GM12891 (cell line): ENCODE results near the gene PPP1R26.

Experiments
- DNase-seq: peaks from one replicate; pipeline ENCODE4 v3.0.0; 2011; ENCODE audit warnings: low spot score; ENCODE audit not compliant: insufficient read length
- FAIRE-seq: peaks from 2 replicates; lab custom pipeline; 2011; peaks lifted over from hg19 to GRCh38; lab: Jason Lieb, UNC
- PAX5 ChIP-seq: IDR thresholded peaks from 2 replicates; pipeline ENCODE4 v1.6.1; 2011; ENCODE audit warnings: low read length, moderate library complexity, mild to moderate bottlenecking; ENCODE audit not compliant: insufficient read depth, severe bottlenecking
- POLR2A ChIP-seq: IDR thresholded peaks from 2 replicates; pipeline ENCODE4 v1.6.1; 2011; ENCODE audit warnings: low read depth, low read length, control low read depth
- POLR2AphosphoS5 ChIP-seq: IDR thresholded peaks from 2 replicates; pipeline ENCODE4 v1.6.1; 2011; ENCODE audit warnings: low read depth, low read length, control low read depth
- POU2F2 ChIP-seq: IDR thresholded peaks from 2 replicates; pipeline ENCODE4 v1.6.1; 2011; ENCODE audit warnings: low read depth, mild to moderate bottlenecking, control low read depth, low read length, moderate library complexity
- SPI1 ChIP-seq: IDR thresholded peaks from 2 replicates; pipeline ENCODE4 v1.6.1; 2011; ENCODE audit warnings: low read depth, low read length, control low read depth
- TAF1 ChIP-seq: IDR thresholded peaks from 2 replicates; pipeline ENCODE4 v1.6.1; 2011; ENCODE audit warnings: low read depth, low read length, control low read depth

Gene PPP1R26

DNA sequence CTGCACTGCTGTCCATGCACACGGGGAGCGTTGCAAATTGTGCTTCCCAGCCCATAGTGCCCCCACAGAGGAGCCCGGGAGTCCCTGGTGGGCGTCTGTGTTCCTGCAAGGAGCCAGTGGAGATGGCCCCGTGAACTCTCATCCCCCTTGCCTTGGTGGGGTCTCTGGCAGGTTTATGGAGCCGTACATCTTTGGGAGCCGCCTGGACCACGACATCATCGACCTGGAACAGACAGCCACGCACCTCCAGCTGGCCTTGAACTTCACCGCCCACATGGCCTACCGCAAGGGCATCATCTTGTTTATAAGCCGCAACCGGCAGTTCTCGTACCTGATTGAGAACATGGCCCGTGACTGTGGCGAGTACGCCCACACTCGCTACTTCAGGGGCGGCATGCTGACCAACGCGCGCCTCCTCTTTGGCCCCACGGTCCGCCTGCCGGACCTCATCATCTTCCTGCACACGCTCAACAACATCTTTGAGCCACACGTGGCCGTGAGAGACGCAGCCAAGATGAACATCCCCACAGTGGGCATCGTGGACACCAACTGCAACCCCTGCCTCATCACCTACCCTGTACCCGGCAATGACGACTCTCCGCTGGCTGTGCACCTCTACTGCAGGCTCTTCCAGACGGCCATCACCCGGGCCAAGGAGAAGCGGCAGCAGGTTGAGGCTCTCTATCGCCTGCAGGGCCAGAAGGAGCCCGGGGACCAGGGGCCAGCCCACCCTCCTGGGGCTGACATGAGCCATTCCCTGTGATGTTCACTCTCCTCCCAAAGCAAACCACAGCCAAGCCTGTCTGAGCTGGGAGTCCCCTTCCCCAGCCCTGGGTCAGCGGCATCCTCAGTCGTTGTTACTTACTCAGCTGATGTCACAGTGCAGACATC is 24.0 kb downstream of the PPP1R26 start:
- TF ChIP-seq POLR2A (no peak), POU2F2 (no peak), POLR2AphosphoS5 (no peak; the same call in 1 of the 2 replicates), TAF1 (no peak)
- DNase-seq (no peak), FAIRE-seq (no peak)

DNA sequence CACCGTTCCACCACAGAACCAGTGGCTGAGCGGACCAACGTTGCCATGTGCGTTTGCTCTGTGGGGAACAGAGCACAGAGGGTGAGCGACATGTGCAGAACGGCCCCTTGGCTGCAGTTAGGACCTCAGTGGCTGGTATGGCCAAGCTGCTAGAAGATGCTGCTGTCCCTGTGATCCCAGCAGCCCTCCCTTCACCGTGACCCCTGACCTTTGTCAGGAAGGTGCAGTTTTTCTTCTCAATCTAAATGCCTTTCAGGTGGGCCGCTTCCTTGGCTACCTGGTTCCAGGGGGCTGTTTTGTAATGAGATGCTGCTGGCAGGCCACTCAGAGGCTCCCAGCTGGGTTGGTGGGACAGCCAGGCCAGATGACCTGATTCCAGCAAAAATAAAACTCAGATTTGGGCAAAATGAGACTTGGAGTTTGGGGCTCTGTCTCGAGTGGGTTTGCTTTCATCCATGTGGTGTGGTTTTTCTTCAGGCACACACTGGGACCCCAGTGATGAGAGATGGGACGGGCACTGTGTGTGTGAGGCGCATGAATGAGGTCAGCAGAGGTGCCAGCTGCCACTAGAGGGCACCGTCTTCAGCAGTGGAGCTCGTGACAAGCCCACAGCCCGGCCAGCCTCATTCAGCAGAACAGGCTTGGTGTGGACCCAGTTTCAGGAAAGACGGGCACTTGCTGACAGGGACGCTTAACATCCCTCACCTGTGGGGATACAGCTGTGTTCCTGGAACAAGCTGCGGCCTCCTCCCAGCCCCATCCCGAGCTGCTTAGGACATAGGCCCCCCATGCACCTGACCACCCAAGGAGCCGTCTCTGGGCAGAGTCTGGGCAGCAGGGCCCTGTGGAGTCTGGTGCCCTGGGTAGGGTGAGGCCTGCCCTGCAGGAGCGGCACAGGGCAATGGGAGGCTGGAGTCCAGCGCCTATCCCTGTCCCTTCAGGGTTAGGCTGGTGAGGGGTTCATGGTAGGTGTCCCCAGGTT is 25.0 kb downstream of the PPP1R26 start:
- FAIRE-seq (peak; percentile 65), DNase-seq (peak; percentile 69)
- TF ChIP-seq SPI1 (no peak), POLR2A (peak; percentile 30; the same call in 1 of the 2 replicates)

- TF ChIP-seq POLR2A, result peak; percentile 28; the same call in 1 of the 2 replicates
- no peak for TF ChIP-seq POLR2AphosphoS5
- FAIRE-seq (no peak), DNase-seq (no peak)
Measured at GRCh38 chr9:135505406-135506187, 26.0 kb downstream of the PPP1R26 start.

DNA sequence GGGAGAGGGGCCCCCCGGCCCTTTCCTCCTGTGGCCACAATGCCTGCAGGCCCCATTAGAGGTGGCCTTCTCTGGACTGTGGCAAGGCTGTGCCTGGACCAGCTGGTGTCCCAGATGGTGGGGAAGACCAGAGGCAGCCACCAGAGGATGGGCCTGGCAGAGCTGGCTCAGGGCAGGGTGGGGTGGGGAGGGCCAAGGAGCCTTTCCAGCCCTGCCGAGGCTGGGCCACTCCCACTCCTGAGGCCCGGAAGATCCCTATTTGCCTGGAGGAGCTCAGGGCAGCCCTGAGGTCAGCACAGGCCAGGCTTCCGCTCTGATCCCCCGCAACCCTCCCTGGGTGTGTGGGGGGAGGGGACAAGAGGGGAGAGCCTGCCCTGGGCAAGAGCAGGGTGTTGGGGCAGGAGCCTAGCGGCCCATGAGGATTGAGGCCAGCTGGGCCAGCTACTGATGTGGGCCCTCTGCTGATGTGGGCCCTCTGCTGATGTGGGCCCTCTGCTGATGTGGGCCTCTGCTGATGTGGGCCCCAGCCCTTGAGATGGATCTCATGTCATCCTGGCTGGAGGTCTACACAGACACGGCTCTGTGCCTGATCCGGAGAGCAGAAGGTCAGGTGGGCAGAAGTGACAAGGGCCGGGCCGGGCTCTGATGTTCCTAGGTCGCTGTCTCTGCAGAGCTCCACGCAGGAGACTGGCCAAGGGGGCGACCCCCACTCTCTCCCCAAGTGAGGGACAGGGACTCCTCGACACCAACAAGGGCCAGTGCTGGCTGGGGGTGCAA is 26.9 kb downstream of the PPP1R26 start:
- no peak for TF ChIP-seq SPI1
- TF ChIP-seq POLR2AphosphoS5, result no peak
- TF ChIP-seq PAX5, result no peak
- no peak for TF ChIP-seq POLR2A
- TF ChIP-seq TAF1, result no peak
- TF ChIP-seq POU2F2, result no peak
- no peak for FAIRE-seq
- DNase-seq, result no peak

DNA sequence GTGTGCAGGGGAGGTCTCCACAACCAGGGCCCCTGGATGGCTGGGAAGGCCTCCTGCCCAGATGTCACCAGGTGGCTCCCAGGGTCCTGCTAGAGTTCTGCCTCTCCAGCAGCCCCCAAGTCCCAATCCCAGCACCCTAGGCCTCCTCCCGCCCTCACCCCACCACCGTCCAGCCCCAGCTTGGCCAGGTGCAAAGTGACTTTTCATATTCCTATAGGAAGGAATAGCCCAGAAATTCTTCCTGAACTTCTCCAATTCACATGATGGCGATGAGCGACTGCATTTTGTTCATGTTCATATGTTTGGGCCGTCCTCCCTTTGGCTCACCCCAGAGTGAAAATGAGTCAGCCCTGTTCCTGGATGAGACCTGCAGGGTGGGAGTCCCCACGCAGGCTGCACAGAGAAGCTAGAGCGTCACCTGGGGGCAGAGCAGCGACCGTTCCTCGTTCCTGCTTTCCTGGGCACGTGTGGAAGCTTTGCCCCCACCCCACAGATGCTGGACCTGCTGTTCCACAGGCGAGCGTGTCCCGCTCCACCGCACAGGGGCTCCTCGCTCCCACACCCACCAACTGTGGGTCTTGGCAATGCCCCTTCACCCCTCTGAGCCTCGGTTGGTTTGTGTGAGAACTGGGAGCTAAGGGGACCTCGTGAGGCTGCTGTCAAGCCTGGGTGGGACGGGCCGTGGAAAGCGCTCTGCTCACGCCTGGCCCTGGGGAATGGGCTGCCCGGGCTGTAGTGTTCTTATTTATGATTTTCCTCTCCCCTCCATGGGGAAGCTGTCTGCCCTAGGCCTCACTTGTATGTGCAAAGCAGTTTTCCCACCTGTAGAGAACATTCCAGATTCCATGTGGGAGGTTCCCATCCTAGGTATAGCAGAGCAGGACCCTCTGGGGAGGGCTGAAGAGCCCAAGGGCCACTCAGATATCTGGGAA is 27.8 kb downstream of the PPP1R26 start:
- no peak for TF ChIP-seq POLR2A
- no peak for TF ChIP-seq TAF1
- no peak for TF ChIP-seq PAX5
- no peak for TF ChIP-seq POLR2AphosphoS5
- TF ChIP-seq POU2F2, result no peak
- TF ChIP-seq SPI1, result no peak
- no peak for FAIRE-seq
- no peak for DNase-seq

DNA sequence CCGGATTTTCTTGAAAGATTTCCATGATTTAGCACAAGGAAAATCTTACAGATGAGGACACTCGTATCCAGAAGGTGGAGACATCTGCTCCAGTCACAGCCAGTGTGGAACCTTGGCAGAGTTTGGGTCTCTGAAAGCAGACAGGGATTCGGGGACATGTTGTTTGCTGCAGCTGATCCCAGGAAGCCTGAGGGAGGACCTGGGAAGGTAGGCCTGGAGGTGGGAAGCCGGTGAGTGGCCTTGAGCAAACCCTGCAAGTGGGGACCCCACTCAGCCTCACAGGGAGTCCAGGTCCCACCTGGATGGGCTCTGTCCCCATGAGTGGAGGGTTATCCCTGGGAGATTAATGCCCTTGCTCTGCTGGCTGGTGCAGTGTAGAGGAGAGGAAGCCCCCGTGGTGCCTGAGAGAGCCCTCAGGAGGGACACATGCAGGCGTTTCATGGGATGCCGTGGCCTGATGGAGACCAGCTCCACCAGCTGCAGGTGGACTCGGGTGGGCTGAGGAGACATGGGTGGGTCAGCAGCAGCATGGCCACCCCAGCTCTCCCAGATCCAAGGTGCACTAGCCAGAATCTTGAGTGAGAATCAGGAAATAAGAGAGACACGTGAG is 28.7 kb downstream of the PPP1R26 start:
- FAIRE-seq (no peak), DNase-seq (no peak)
- TF ChIP-seq PAX5 (no peak), POLR2A (no peak), POLR2AphosphoS5 (no peak), SPI1 (no peak)

GRCh38 chr9:135509458-135509857 is 29.9 kb downstream of the PPP1R26 start:
- FAIRE-seq (no peak), DNase-seq (no peak)
- no peak for TF ChIP-seq POLR2A
- no peak for TF ChIP-seq POLR2AphosphoS5
- TF ChIP-seq TAF1, result no peak
- no peak for TF ChIP-seq PAX5
- TF ChIP-seq POU2F2, result no peak

GRCh38 chr9:135512241-135512603 is 32.6 kb downstream of the PPP1R26 start:
- DNase-seq (no peak), FAIRE-seq (no peak)
- TF ChIP-seq POLR2A, result no peak
- no peak for TF ChIP-seq PAX5
- TF ChIP-seq TAF1, result no peak
- TF ChIP-seq POU2F2, result no peak
- no peak for TF ChIP-seq POLR2AphosphoS5
- no peak for TF ChIP-seq SPI1
